ENCODE data around the gene RNF207. TPM values are rescaled to one million over a fixed set of nuclear protein-coding genes. Genes with fewer than 3 reads are reported as not detected.

Gene RNF207
- total RNA-seq, 1 experiment from 2014 or later = 9.2 TPM

DNA sequence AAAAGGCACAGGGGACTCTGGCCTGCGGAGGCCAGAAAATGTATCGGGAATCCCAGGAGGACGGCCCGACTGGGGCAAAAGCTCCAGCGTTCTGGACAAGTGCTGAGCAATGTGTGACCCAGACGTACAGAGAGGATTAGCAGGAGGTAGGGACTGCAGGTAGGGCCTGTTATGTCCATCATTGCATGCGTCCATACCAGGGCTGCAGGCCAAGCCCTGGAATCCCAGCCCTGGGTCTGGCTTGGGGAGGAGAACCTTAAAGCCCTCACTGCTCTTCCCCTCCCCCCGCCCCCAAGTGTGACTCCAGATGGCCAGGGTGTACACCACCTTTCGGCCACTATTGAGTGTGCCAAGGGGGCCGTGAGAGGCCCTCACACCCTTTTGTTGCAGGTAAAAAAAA, 2.0 kb downstream of the RNF207 start (continued):
- TF ChIP-seq, protein P1, sequence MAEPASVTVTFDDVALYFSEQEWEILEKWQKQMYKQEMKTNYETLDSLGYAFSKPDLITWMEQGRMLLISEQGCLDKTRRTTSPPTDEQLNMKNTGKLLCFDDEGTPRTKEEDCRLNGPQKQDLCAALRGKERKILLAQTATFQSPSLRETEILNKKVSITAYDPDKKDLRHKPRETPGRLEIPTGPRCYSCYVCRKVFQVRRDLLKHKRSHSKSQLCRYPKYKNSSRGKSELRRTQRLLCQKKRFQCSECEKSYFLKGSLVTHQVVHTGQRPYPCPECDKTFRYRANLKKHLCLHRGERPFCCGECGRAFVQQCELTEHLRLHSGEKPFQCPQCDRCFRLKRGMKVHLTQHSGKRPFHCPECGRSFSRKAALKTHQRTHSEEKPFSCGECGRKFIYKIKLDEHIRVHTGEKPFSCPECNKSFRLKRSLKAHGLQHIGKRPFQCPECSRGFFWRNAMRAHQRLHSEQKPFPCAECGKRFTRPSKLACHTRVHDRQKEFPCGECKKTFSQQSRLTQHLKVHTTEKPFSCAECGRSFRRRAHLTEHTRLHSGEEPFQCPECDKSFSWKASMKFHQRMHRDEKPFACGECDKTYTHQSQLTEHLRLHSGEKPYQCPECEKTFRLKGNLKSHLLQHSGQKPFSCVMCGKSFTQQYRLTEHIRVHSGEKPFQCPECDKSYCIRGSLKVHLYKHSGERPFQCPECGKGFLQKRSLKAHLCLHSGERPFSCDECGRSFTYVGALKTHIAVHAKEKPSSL (CRISPR knock-in tag; conservative IDR thresholded peaks at IDR 0.05) = no peak
- TF ChIP-seq TP53 (CRISPR knock-in tag; IDR thresholded peaks at IDR 0.05) (no peak), ZNF121 (CRISPR knock-in tag; IDR thresholded peaks at IDR 0.05) (no peak), RELA (CRISPR knock-in tag; IDR thresholded peaks at IDR 0.05; ENCODE audit: borderline replicate concordance) (no peak), NR2C2 (CRISPR knock-in tag; IDR thresholded peaks at IDR 0.05) (no peak), FOXJ3 (CRISPR knock-in tag; IDR thresholded peaks at IDR 0.05; ENCODE audit: borderline replicate concordance) (no peak)
- TF ChIP-seq, protein P2, sequence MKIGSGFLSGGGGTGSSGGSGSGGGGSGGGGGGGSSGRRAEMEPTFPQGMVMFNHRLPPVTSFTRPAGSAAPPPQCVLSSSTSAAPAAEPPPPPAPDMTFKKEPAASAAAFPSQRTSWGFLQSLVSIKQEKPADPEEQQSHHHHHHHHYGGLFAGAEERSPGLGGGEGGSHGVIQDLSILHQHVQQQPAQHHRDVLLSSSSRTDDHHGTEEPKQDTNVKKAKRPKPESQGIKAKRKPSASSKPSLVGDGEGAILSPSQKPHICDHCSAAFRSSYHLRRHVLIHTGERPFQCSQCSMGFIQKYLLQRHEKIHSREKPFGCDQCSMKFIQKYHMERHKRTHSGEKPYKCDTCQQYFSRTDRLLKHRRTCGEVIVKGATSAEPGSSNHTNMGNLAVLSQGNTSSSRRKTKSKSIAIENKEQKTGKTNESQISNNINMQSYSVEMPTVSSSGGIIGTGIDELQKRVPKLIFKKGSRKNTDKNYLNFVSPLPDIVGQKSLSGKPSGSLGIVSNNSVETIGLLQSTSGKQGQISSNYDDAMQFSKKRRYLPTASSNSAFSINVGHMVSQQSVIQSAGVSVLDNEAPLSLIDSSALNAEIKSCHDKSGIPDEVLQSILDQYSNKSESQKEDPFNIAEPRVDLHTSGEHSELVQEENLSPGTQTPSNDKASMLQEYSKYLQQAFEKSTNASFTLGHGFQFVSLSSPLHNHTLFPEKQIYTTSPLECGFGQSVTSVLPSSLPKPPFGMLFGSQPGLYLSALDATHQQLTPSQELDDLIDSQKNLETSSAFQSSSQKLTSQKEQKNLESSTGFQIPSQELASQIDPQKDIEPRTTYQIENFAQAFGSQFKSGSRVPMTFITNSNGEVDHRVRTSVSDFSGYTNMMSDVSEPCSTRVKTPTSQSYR (CRISPR knock-in tag; IDR thresholded peaks at IDR 0.05) = no peak
- TF ChIP-seq, protein P3, sequence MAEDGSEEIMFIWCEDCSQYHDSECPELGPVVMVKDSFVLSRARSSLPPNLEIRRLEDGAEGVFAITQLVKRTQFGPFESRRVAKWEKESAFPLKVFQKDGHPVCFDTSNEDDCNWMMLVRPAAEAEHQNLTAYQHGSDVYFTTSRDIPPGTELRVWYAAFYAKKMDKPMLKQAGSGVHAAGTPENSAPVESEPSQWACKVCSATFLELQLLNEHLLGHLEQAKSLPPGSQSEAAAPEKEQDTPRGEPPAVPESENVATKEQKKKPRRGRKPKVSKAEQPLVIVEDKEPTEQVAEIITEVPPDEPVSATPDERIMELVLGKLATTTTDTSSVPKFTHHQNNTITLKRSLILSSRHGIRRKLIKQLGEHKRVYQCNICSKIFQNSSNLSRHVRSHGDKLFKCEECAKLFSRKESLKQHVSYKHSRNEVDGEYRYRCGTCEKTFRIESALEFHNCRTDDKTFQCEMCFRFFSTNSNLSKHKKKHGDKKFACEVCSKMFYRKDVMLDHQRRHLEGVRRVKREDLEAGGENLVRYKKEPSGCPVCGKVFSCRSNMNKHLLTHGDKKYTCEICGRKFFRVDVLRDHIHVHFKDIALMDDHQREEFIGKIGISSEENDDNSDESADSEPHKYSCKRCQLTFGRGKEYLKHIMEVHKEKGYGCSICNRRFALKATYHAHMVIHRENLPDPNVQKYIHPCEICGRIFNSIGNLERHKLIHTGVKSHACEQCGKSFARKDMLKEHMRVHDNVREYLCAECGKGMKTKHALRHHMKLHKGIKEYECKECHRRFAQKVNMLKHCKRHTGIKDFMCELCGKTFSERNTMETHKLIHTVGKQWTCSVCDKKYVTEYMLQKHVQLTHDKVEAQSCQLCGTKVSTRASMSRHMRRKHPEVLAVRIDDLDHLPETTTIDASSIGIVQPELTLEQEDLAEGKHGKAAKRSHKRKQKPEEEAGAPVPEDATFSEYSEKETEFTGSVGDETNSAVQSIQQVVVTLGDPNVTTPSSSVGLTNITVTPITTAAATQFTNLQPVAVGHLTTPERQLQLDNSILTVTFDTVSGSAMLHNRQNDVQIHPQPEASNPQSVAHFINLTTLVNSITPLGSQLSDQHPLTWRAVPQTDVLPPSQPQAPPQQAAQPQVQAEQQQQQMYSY (CRISPR knock-in tag; IDR thresholded peaks at IDR 0.05) = no peak
- TF ChIP-seq, protein P4, sequence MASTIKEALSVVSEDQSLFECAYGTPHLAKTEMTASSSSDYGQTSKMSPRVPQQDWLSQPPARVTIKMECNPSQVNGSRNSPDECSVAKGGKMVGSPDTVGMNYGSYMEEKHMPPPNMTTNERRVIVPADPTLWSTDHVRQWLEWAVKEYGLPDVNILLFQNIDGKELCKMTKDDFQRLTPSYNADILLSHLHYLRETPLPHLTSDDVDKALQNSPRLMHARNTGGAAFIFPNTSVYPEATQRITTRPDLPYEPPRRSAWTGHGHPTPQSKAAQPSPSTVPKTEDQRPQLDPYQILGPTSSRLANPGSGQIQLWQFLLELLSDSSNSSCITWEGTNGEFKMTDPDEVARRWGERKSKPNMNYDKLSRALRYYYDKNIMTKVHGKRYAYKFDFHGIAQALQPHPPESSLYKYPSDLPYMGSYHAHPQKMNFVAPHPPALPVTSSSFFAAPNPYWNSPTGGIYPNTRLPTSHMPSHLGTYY (CRISPR knock-in tag; IDR thresholded peaks at IDR 0.05) = no peak
- TF ChIP-seq, protein P5, sequence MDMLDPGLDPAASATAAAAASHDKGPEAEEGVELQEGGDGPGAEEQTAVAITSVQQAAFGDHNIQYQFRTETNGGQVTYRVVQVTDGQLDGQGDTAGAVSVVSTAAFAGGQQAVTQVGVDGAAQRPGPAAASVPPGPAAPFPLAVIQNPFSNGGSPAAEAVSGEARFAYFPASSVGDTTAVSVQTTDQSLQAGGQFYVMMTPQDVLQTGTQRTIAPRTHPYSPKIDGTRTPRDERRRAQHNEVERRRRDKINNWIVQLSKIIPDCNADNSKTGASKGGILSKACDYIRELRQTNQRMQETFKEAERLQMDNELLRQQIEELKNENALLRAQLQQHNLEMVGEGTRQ (CRISPR knock-in tag; IDR thresholded peaks at IDR 0.05) = no peak
- TF ChIP-seq, protein P6, sequence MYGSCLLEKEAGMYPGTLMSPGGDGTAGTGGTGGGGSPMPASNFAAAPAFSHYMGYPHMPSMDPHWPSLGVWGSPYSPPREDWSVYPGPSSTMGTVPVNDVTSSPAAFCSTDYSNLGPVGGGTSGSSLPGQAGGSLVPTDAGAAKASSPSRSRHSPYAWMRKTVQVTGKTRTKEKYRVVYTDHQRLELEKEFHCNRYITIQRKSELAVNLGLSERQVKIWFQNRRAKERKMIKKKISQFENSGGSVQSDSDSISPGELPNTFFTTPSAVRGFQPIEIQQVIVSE (CRISPR knock-in tag; IDR thresholded peaks at IDR 0.05; ENCODE audit: borderline replicate concordance) = no peak

DNA sequence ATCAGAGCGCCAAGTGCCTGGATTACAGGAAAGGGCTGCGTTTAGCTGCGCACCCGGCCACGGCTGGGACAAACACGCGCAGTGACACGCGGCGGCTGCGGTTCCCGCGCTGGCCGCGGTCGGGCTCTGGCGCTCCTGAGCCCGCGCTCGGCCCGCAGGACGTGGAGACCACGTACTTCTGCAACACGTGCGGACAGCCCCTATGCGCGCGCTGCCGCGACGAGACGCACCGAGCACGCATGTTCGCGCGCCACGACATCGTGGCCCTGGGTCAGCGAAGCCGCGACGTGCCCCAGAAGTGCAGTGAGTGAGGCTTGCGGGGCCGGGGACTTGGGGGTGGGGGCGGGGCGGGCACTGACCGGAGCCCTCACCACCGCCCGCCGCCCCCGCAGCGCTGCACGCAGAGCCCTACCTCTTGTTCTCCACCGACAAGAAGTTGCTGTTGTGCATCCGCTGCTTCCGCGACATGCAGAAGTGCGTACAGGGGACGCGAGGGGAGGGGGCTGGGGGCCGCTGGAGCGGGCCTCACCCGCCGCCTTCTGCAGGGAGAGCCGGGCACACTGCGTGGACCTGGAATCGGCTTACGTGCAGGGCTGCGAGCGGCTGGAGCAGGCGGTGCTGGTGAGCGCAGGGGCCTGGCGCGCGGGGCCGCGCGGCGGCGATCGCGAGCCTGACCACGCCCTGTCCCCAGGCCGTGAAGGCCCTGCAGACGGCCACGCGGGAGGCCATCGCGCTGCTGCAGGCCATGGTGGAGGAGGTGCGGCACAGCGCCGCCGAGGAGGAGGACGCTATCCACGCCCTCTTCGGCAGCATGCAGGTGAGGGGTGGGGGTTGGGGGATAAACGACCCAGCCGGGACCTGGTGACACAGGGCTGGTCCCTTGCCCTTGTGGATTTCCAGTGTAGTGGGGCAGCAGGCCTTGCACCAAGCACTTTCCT, 3.1 kb downstream of the RNF207 start:
- ChIA-PET POLR2A (interaction anchor here (1.4 kb wide), 1 partner anchor 26 kb away, joined by 4 read pairs; the partner anchor contains the start of gene ICMT), CTCF (interaction anchor here (0.6 to 10.3 kb wide), 9 partner anchors 9 to 175 kb away, joined by 3 to 489 read pairs (median 4); partner anchors contain the start of genes CHD5, HES3, ICMT and RPL22)
- Mint-ChIP-seq H3K4me1 (peaks cover 21% of the 10 kb centered on the region), H3K27ac (no peak overlapping the region), H3K9me3 (no peaks in the 10 kb centered on the region), H3K4me3 (peak overlapping the region; percentile 62), H3K36me3 (no peaks in the 10 kb centered on the region), H3K27me3 (ENCODE audit: low read depth) (peaks cover 29% of the 10 kb centered on the region)
- peak; percentile 47 for DNase-seq (ENCODE audit: low spot score)
- ATAC-seq = peak; percentile 5
- TF ChIP-seq GRHL2 (CRISPR knock-in tag; IDR thresholded peaks at IDR 0.05; ENCODE audit: insufficient replicate concordance, severe bottlenecking) = no peak
- TF ChIP-seq FOXP1 (CRISPR knock-in tag; IDR thresholded peaks at IDR 0.05; ENCODE audit: borderline replicate concordance) = peak; percentile 69
- TF ChIP-seq, protein P7, sequence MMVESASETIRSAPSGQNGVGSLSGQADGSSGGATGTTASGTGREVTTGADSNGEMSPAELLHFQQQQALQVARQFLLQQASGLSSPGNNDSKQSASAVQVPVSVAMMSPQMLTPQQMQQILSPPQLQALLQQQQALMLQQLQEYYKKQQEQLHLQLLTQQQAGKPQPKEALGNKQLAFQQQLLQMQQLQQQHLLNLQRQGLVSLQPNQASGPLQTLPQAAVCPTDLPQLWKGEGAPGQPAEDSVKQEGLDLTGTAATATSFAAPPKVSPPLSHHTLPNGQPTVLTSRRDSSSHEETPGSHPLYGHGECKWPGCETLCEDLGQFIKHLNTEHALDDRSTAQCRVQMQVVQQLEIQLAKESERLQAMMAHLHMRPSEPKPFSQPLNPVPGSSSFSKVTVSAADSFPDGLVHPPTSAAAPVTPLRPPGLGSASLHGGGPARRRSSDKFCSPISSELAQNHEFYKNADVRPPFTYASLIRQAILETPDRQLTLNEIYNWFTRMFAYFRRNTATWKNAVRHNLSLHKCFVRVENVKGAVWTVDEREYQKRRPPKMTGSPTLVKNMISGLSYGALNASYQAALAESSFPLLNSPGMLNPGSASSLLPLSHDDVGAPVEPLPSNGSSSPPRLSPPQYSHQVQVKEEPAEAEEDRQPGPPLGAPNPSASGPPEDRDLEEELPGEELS (CRISPR knock-in tag; IDR thresholded peaks at IDR 0.05) = peak; percentile 57; the same call in 1 of the 2 replicates
- TF ChIP-seq NR2C2 (CRISPR knock-in tag; IDR thresholded peaks at IDR 0.05) = peak; percentile 71
- TF ChIP-seq, protein P8, sequence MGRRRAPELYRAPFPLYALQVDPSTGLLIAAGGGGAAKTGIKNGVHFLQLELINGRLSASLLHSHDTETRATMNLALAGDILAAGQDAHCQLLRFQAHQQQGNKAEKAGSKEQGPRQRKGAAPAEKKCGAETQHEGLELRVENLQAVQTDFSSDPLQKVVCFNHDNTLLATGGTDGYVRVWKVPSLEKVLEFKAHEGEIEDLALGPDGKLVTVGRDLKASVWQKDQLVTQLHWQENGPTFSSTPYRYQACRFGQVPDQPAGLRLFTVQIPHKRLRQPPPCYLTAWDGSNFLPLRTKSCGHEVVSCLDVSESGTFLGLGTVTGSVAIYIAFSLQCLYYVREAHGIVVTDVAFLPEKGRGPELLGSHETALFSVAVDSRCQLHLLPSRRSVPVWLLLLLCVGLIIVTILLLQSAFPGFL (CRISPR knock-in tag; IDR thresholded peaks at IDR 0.05; ENCODE audit: borderline replicate concordance) = no peak
- no peak for TF ChIP-seq JAZF1 (CRISPR knock-in tag; IDR thresholded peaks at IDR 0.05)

Data from WTC11 (cell line).